ENCODE data around the gene ZNF441. TPM values are rescaled to one million over a fixed set of nuclear protein-coding genes. Genes with fewer than 3 reads are reported as not detected.
"Not testable (repeated sequence)": the region's sequence is repeated elsewhere in the genome, so short reads cannot be mapped to it uniquely, and the experiment has no call there.

The ZNF441 gene
- total and polyA plus RNA-seq, 8 donors, result 1.7 to 29.4 (median 11.1) TPM

- Histone ChIP-seq H3K36me3 (no peaks in the 10 kb centered on the region), H3K27ac (no peak overlapping the region), H3K4me3 (no peak overlapping the region), H3K4me1 (peaks cover 5 to 17% (median 16%) of the 10 kb centered on the region in 4 donors), H3K27me3 (no peaks in the 10 kb centered on the region), H3K9me3 (peaks cover 0 to 6% (median 0%) of the 10 kb centered on the region in 4 donors)
- DNase-seq, result no peak
- intact Hi-C loops (cut with DNase I; ENCODE audit: low total_unique reads), result no loop called here
- WGBS, 5 donors, result 83 to 96% (median 90%) methylated on average over 1 of the region's 1 CpG
- no peak for TF ChIP-seq POLR2A (IDR thresholded peaks at IDR 0.05)
- TF ChIP-seq EP300 (IDR thresholded peaks at IDR 0.05), result no peak
- no peak for TF ChIP-seq POLR2AphosphoS5 (IDR thresholded peaks at IDR 0.05)
- TF ChIP-seq CTCF (IDR thresholded peaks at IDR 0.05), result no peak
These were observed 3.2 kb upstream of the ZNF441 start for GRCh38 chr19:11763611-11764010.

- Histone ChIP-seq H3K27ac (peak overlapping the region; percentile 85 to 95 (median 95)), H3K4me3 (peak overlapping the region; percentile 68 to 92 (median 84)), H3K36me3 (peaks cover 0 to 6% (median 3%) of the 10 kb centered on the region in 4 donors), H3K27me3 (no peaks in the 10 kb centered on the region), H3K9me3 (peaks cover 0 to 26% (median 15%) of the 10 kb centered on the region in 4 donors), H3K4me1 (peaks cover 5 to 26% (median 18%) of the 10 kb centered on the region in 4 donors)
- peak; percentile 49 to 77 for DNase-seq
- WGBS, 5 donors, result 2 to 4% (median 2%) methylated on average over 7 to 20 of the region's 20 CpGs
- intact Hi-C loops (cut with DNase I; ENCODE audit: low total_unique reads), result no loop called here
- no peak for TF ChIP-seq POLR2A (IDR thresholded peaks at IDR 0.05)
- TF ChIP-seq EP300 (IDR thresholded peaks at IDR 0.05), result no peak
- TF ChIP-seq CTCF (IDR thresholded peaks at IDR 0.05), result no peak
- TF ChIP-seq POLR2AphosphoS5 (IDR thresholded peaks at IDR 0.05), result no peak
These were observed 883 bp downstream of the ZNF441 start for GRCh38 chr19:11767633-11768133.

GRCh38 chr19:11769995-11770394, 3.2 kb downstream of the ZNF441 start:
- no peak for DNase-seq
- TF ChIP-seq POLR2AphosphoS5 (IDR thresholded peaks at IDR 0.05), result no peak
- Histone ChIP-seq H3K4me3 (no peak overlapping the region), H3K27me3 (no peaks in the 10 kb centered on the region), H3K36me3 (peaks cover 0 to 9% (median 3%) of the 10 kb centered on the region in 4 donors), H3K4me1 (peaks cover 5 to 26% (median 18%) of the 10 kb centered on the region in 4 donors), H3K27ac (no peak overlapping the region), H3K9me3 (peaks cover 0 to 38% (median 25%) of the 10 kb centered on the region in 4 donors)
- intact Hi-C loops (cut with DNase I; ENCODE audit: low total_unique reads), result no loop called here
- 91 to 95% (median 93%) methylated on average over 4 of the region's 4 CpGs for WGBS, 5 donors

- DNase-seq; intact Hi-C loops (cut with DNase I; ENCODE audit: low total_unique reads); H3K27me3 ChIP-seq; H3K36me3 ChIP-seq; H3K4me3 ChIP-seq; H3K27ac ChIP-seq: not testable (repeated sequence)
- H3K9me3 ChIP-seq, result peaks cover 0 to 53% (median 33%) of the 10 kb centered on the region in 4 donors
- peaks cover 5 to 24% (median 15%) of the 10 kb centered on the region in 4 donors for H3K4me1 ChIP-seq
- WGBS, 5 donors, result 57 to 80% (median 76%) methylated on average over 11 of the region's 11 CpGs
These were observed 4.7 kb downstream of the ZNF441 start for GRCh38 chr19:11771520-11771919.

- WGBS, 5 donors, result 97 to 99% (median 98%) methylated on average over 11 of the region's 11 CpGs
- Histone ChIP-seq H3K36me3 (peaks cover 42 to 60% (median 54%) of the 10 kb centered on the region in 4 donors), H3K9me3 (peaks cover 22 to 94% (median 74%) of the 10 kb centered on the region in 4 donors)
These were observed 9.9 kb downstream of the ZNF441 start for GRCh38 chr19:11776669-11777068.

GRCh38 chr19:11780431-11781020, 13.7 kb downstream of the ZNF441 start:
- WGBS, 5 donors, result 96 to 99% (median 98%) methylated on average over 7 of the region's 7 CpGs
- H3K4me1 ChIP-seq, result no peaks in the 10 kb centered on the region
- H3K36me3 ChIP-seq, result peaks cover 43 to 80% (median 58%) of the 10 kb centered on the region in 4 donors
- H3K9me3 ChIP-seq, result peaks cover 48 to 100% (median 90%) of the 10 kb centered on the region in 4 donors
- no peak for DNase-seq
- TF ChIP-seq CTCF (IDR thresholded peaks at IDR 0.05) (no peak), EP300 (IDR thresholded peaks at IDR 0.05) (no peak), POLR2AphosphoS5 (IDR thresholded peaks at IDR 0.05) (no peak), POLR2A (IDR thresholded peaks at IDR 0.05) (no peak)
- H3K4me3 ChIP-seq, result peak overlapping the region in 1 of 4 donors; percentile 1
- no peaks in the 10 kb centered on the region for H3K27me3 ChIP-seq
- H3K27ac ChIP-seq, result no peak overlapping the region
- intact Hi-C loops (cut with DNase I; ENCODE audit: low total_unique reads), result no loop called here

More at GRCh38 chr19:11776669-11777068, 9.9 kb downstream of the ZNF441 start:
- H3K4me1 ChIP-seq; H3K4me3 ChIP-seq; H3K27me3 ChIP-seq; intact Hi-C loops (cut with DNase I; ENCODE audit: low total_unique reads); DNase-seq; H3K27ac ChIP-seq: not testable (repeated sequence)

Measured in stomach (tissue), 9 donors.